Prostate gland (tissue), 2 donors: ENCODE data around the gene DPEP3. TPM values are rescaled to one million over a fixed set of nuclear protein-coding genes. Genes with fewer than 3 reads are reported as not detected.
A peak's percentile ranks its signal among the peaks of the same experiment; 100 is the strongest.

Source experiments
- DNase-seq: peaks from one replicate; pipeline ENCODE4 v3.0.0-alpha.2; 2019; ENCODE audit warnings: low spot score
- H3K27ac ChIP-seq, 2 donors: fragments of 200-600 bp; sonication (generic); 2 replicates each; pipeline ENCODE4 v1.5.1; 2017 to 2019
- H3K27me3 ChIP-seq: fragments of 200-600 bp; sonication (generic); replicated peaks from 2 replicates; pipeline ENCODE4 v1.5.1; 2019; ENCODE audit not compliant: insufficient read depth
- H3K36me3 ChIP-seq, 2 donors: fragments of 200-600 bp; sonication (generic); 1 replicate in 1 of 2; 2 replicates in 1 of 2; pipeline versions ENCODE4 v1.5.1 to v1.8.1; 2017 to 2019
- H3K4me1 ChIP-seq: fragments of 200-600 bp; sonication (generic); replicated peaks from 2 replicates; pipeline ENCODE4 v1.5.1; 2019
- H3K4me3 ChIP-seq, 2 donors: fragments of 200-600 bp; sonication (generic); 2 replicates each; pipeline ENCODE4 v1.5.1; 2017 to 2019
- H3K9me3 ChIP-seq: fragments of 200-600 bp; sonication (generic); 2 replicates; pipeline ENCODE4 v1.5.1; 2017
- POLR2A ChIP-seq: fragments of 450-650 bp; IDR thresholded peaks from one replicate; pipeline ENCODE4 v1.6.1; 2016; ENCODE audit warnings: antibody characterized with exemption, mild to moderate bottlenecking
- POLR2AphosphoS5 ChIP-seq: sonication (generic); formaldehyde crosslinking; IDR thresholded peaks from one replicate; pipeline ENCODE4 v1.6.1; 2017; ENCODE audit warnings: antibody characterized with exemption
- WGBS: methylation state at CpG from one replicate; pipeline ENCODE4 v1.1.5; 2018; 5-methylcytosine and 5-hydroxymethylcytosine counted together
- intact Hi-C: fragments of 100-400 bp; cut with DNase I; formaldehyde crosslinking; loops from one replicate; pipeline ENCODE4 v1.14.2; 2022
- total RNA-seq, 2 donors: library from RNA; depleted of rRNA; stranded (reverse); fragments of >200 nt; gene quantifications; one replicate each; pipeline ENCODE4 v1.1.0, GENCODE V29; 2016
- TF ChIP-seq, protein P1 (sequence below), 4 experiments: fragments of 200-600 bp in 2 of 4; fragments of 450-650 bp in 2 of 4; sonication (generic) in 2 of 4; IDR thresholded peaks; 1 replicate in 3 of 4; 2 replicates in 1 of 4; pipeline ENCODE4 v1.5.1; 2016 to 2019; ENCODE audit warnings: antibody characterized with exemption in 4 of 4, mild to moderate bottlenecking in 2 of 4, moderate library complexity in 2 of 4

DPEP3 gene
- total RNA-seq, 2 donors from 2014 or later, result 49.9 TPM; not detected in 1

DNA sequence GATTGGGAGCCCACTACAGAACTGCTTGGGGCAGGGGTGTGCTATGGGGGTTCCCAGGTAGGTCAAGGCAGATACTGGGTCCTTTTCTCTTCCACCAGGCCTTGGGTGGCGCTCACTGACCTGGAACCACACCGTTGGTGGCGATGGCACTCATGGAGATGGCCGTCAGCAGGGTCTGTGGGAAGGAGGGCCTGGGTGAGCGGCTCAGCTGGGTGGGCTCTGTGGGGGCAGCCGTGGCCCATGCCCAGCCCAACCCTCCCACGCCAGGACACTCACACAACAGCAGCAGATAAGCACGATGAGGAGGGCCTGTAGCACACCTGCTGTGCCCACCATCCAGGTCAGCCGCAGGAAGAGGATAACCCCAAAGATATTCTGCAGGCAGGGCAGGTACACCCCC, 22.7 kb downstream of the DPEP3 start:
- peaks cover 10% of the 10 kb centered on the region for H3K4me1 ChIP-seq
- 98% methylated on average over 9 of the region's 9 CpGs for WGBS
- no peak overlapping the region for H3K27ac ChIP-seq
- no peaks in the 10 kb centered on the region for H3K27me3 ChIP-seq
- TF ChIP-seq POLR2AphosphoS5 (no peak), POLR2A (no peak)
- TF ChIP-seq, protein P1, sequence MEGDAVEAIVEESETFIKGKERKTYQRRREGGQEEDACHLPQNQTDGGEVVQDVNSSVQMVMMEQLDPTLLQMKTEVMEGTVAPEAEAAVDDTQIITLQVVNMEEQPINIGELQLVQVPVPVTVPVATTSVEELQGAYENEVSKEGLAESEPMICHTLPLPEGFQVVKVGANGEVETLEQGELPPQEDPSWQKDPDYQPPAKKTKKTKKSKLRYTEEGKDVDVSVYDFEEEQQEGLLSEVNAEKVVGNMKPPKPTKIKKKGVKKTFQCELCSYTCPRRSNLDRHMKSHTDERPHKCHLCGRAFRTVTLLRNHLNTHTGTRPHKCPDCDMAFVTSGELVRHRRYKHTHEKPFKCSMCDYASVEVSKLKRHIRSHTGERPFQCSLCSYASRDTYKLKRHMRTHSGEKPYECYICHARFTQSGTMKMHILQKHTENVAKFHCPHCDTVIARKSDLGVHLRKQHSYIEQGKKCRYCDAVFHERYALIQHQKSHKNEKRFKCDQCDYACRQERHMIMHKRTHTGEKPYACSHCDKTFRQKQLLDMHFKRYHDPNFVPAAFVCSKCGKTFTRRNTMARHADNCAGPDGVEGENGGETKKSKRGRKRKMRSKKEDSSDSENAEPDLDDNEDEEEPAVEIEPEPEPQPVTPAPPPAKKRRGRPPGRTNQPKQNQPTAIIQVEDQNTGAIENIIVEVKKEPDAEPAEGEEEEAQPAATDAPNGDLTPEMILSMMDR (IDR thresholded peaks at IDR 0.05), result no peak
- intact Hi-C loops, result no loop called here
- H3K9me3 ChIP-seq, result no peaks in the 10 kb centered on the region
- no peak for DNase-seq
- peaks cover 0 to 19% of the 10 kb centered on the region in 2 donors for H3K36me3 ChIP-seq
- H3K4me3 ChIP-seq, result no peak overlapping the region

GRCh38 chr16:67954421-67955196, 25.7 kb downstream of the DPEP3 start:
- peak overlapping the region in 1 of 2 donors; percentile 55 for H3K27ac ChIP-seq
- WGBS, result 70% methylated on average over 10 of the region's 10 CpGs
- intact Hi-C loops, result no loop called here
- TF ChIP-seq POLR2AphosphoS5 (no peak), POLR2A (no peak)
- TF ChIP-seq, protein P1 (IDR thresholded peaks at IDR 0.05), result no peak
- no peaks in the 10 kb centered on the region for H3K9me3 ChIP-seq
- DNase-seq, result no peak
- peaks cover 9% of the 10 kb centered on the region in 2 donors for H3K36me3 ChIP-seq
- H3K27me3 ChIP-seq, result no peaks in the 10 kb centered on the region
- peaks cover 5% of the 10 kb centered on the region for H3K4me1 ChIP-seq
- H3K4me3 ChIP-seq, result no peak overlapping the region

- DNase-seq, result no peak
- H3K4me1 ChIP-seq, result peaks cover 5% of the 10 kb centered on the region
- H3K36me3 ChIP-seq, result peaks cover 11 to 14% of the 10 kb centered on the region in 2 donors
- peak overlapping the region in 1 of 2 donors; percentile 55 for H3K27ac ChIP-seq
- no peaks in the 10 kb centered on the region for H3K9me3 ChIP-seq
- TF ChIP-seq POLR2A, result no peak
- TF ChIP-seq, protein P1 (IDR thresholded peaks at IDR 0.05), result no peak
- no peak for TF ChIP-seq POLR2AphosphoS5
- no peak overlapping the region for H3K4me3 ChIP-seq
- WGBS, result 84% methylated on average over 8 of the region's 8 CpGs
- intact Hi-C loops, result no loop called here
- no peaks in the 10 kb centered on the region for H3K27me3 ChIP-seq
Measured at GRCh38 chr16:67953641-67954375, 26.5 kb downstream of the DPEP3 start.

- H3K4me1 ChIP-seq, result peaks cover 5% of the 10 kb centered on the region
- intact Hi-C loops, result no loop called here
- WGBS, result 33% methylated on average over 8 of the region's 12 CpGs
- H3K4me3 ChIP-seq, result no peak overlapping the region
- H3K27ac ChIP-seq, result peak overlapping the region in 1 of 2 donors; percentile 33
- peaks cover 17 to 25% of the 10 kb centered on the region in 2 donors for H3K36me3 ChIP-seq
- DNase-seq, result no peak
- H3K27me3 ChIP-seq, result no peaks in the 10 kb centered on the region
- TF ChIP-seq POLR2A (no peak), POLR2AphosphoS5 (no peak)
- TF ChIP-seq, protein P1 (IDR thresholded peaks at IDR 0.05), result no peak
- H3K9me3 ChIP-seq, result no peaks in the 10 kb centered on the region
Measured at GRCh38 chr16:67951485-67951884, 28.8 kb downstream of the DPEP3 start.
